ENCODE data around the gene PDE6D. TPM values are rescaled to one million over a fixed set of nuclear protein-coding genes. Genes with fewer than 3 reads are reported as not detected.

Gene PDE6D
- total and polyA plus RNA-seq, 2 of the 4 experiments (the other 2 are of a cell fraction) = 13.8 to 24.7 TPM

DNA sequence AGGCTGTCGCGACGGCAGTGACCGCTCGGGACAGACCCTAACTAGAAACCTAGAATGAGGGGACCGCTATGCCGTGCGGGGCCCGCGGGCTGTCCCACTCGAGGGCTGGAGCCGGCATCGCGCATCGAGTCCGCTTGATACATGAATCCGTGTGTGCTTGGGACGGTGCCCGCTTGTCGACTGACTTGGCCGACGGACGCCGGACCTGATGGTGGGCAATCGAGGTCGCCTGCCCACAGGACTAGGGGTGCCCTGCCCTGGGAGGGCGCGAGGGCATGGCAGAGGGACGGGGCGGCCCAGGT lies 73.5 kb downstream of the PDE6D start:
- Histone ChIP-seq H3K27ac (ENCODE audit: insufficient read depth, low read length) (peak overlapping the region; percentile 94), H3K9ac (ENCODE audit: low read depth, low read length) (no peak overlapping the region), H4K5ac (ENCODE audit: low read depth, low read length) (peak overlapping the region; percentile 96), H3K36me3 (ENCODE audit: control insufficient read depth, insufficient read depth, low read length) (peaks cover 11% of the 10 kb centered on the region), H3K56ac (ENCODE audit: extremely low read depth, insufficient read depth, low read length) (peak overlapping the region; percentile 98; the same call in 1 of the 2 replicates), H2AK5ac (ENCODE audit: low read depth, low read length) (peak overlapping the region; percentile 91), H3K9me3 (ENCODE audit: control insufficient read depth, insufficient read depth, low read length) (no peaks in the 10 kb centered on the region), H3K9me1 (ENCODE audit: insufficient read depth, low read length) (peaks cover 5% of the 10 kb centered on the region; the same call in 1 of the 2 replicates), H3K4me3 (ENCODE audit: insufficient read depth, low read depth, low read length) (peak overlapping the region; percentile 6; the same call in 1 of the 2 replicates), H2BK20ac (ENCODE audit: low read depth, low read length) (peak overlapping the region; percentile 98), H3K27me3 (ENCODE audit: control insufficient read depth, insufficient read depth, low read length) (no peaks in the 10 kb centered on the region), H2AFZ (replicated peaks; ENCODE audit: low read length, poor library complexity) (peak overlapping the region; percentile 98), H3K4me1 (ENCODE audit: control insufficient read depth, insufficient read depth, low read length) (peaks cover 8% of the 10 kb centered on the region), H3K4ac (ENCODE audit: low read depth, low read length) (peak overlapping the region; percentile 99), H2BK5ac (ENCODE audit: low read depth, low read length, poor library complexity, severe bottlenecking) (peak overlapping the region; percentile 97), H2BK15ac (ENCODE audit: low read depth, low read length) (peak overlapping the region; percentile 99; the same call in 2 of the 3 replicates), H2AK9ac (replicated peaks; ENCODE audit: low read depth, low read length, poor library complexity) (peak overlapping the region; percentile 99), H3K14ac (replicated peaks; ENCODE audit: low read depth, low read length) (0 out of 2 replicates have a peak overlapping the region, but pooled peaks have one; percentile 95), H3K79me1 (ENCODE audit: low read depth in 1 of 2, low read length in 2 of 2) (peaks cover 6 to 23% of the 10 kb centered on the region in 2 experiments), H4K8ac (ENCODE audit: low read depth in 2 of 2, low read length in 2 of 2) (peak overlapping the region; percentile 86 to 100), H3K18ac (ENCODE audit: low read depth, low read length) (peak overlapping the region; percentile 30; the same call in 1 of the 2 replicates), H4K20me1 (ENCODE audit: insufficient read depth, low read length) (peaks cover 39% of the 10 kb centered on the region), H3K23ac (ENCODE audit: low read depth, low read length) (peak overlapping the region; percentile 25), H4K91ac (ENCODE audit: insufficient read depth, low read depth, low read length) (peak overlapping the region; percentile 100), H2BK120ac (ENCODE audit: low read depth, low read length) (peak overlapping the region; percentile 100), H3K4me2 (ENCODE audit: low read depth, low read length) (no peak overlapping the region)
- TF ChIP-seq BHLHE40 (IDR thresholded peaks at IDR 0.05; ENCODE audit: low read depth, low read length) = no peak
- dilution Hi-C loops (cut with HindIII; ENCODE audit: low sequenced_read_pairs, unreplicated experiment) = no loop called here
- POLR2A ChIA-PET (ENCODE audit: unreplicated experiment) = no interaction called here
- no TSS peak for BruUV-seq (replicated peaks)
- intact Hi-C loops (cut with micrococcal nuclease) = no loop called here
- DNase-seq (no peak), ATAC-seq (ENCODE audit: low read depth) (no peak)
- 26% methylated on average over 18 of the region's 30 CpGs; no CpG with 5 or more reads in 1 of the 2 experiments for WGBS, 2 experiments (ENCODE audit: extremely low coverage in 2 of 2, insufficient read length in 1 of 2)
- in situ Hi-C loops (cut with MboI; ENCODE audit: low sequenced_read_pairs) = no loop called here
- CTCF ChIA-PET = interaction anchor here (1.1 kb wide), 1 partner anchor 40 kb away, joined by 3 read pairs; no protein-coding TSS in a partner anchor

Data from IMR-90 (cell line).